Hepatocyte (in vitro differentiated cells): Measurements from ENCODE around the gene OSBPL10.

Source experiments
- CTCF ChIP-seq: fragments of 200-600 bp; sonication (generic); IDR thresholded peaks from 2 replicates; pipeline ENCODE4 v1.5.1; 2016; ENCODE audit warnings: antibody characterized with exemption, mild to moderate bottlenecking; ENCODE audit not compliant: poor library complexity
- EZH2phosphoT487 ChIP-seq: fragments of 200-600 bp; sonication (generic); IDR thresholded peaks from one replicate; pipeline ENCODE4 v1.6.1; 2018; ENCODE audit warnings: antibody characterized with exemption, mild to moderate bottlenecking, low read depth, moderate library complexity; ENCODE audit not compliant: unreplicated experiment, severe bottlenecking

GRCh38 chr3:31966978-31967591, 14.0 kb downstream of the OSBPL10 start:
- TF ChIP-seq CTCF, result no peak
- no peak for TF ChIP-seq EZH2phosphoT487
